H9 (cell line): ENCODE data around the gene VWF. TPM values are rescaled to one million over a fixed set of nuclear protein-coding genes. Genes with fewer than 3 reads are reported as not detected.

Source experiments
- DNase-seq: peaks from one replicate; pipeline ENCODE4 v3.0.0-alpha.2; 2017
- H2AFZ ChIP-seq: one replicate; pipeline ENCODE4 v1.6.1; 2013; ENCODE audit warnings: mild to moderate bottlenecking, low read length, control low read depth, moderate library complexity
- H2AK5ac ChIP-seq: 2 replicates; pipeline ENCODE4 v1.6.1; 2013; ENCODE audit warnings: low read length, control low read depth, mixed read lengths; ENCODE audit not compliant: insufficient read length
- H2BK120ac ChIP-seq: one replicate; pipeline ENCODE4 v1.6.1; 2013; ENCODE audit warnings: low read depth, mild to moderate bottlenecking, low read length, control low read depth, inconsistent platforms; ENCODE audit not compliant: poor library complexity, severe bottlenecking
- H2BK12ac ChIP-seq: 2 replicates; pipeline ENCODE4 v1.6.1; 2013; ENCODE audit warnings: low read length, control low read depth, mixed read lengths, low read depth; ENCODE audit not compliant: insufficient read length
- H2BK15ac ChIP-seq: 2 replicates; pipeline ENCODE4 v1.6.1; 2013; ENCODE audit warnings: low read depth, low read length, control low read depth
- H2BK20ac ChIP-seq: one replicate; pipeline ENCODE4 v1.6.1; 2013; ENCODE audit warnings: low read depth, mild to moderate bottlenecking, low read length, control low read depth, inconsistent platforms; ENCODE audit not compliant: poor library complexity, severe bottlenecking
- H2BK5ac ChIP-seq: 2 replicates; pipeline ENCODE4 v1.6.1; 2013; ENCODE audit warnings: low read length, control low read depth, mixed read lengths; ENCODE audit not compliant: insufficient read length
- H3K14ac ChIP-seq: 2 replicates; pipeline ENCODE4 v1.6.1; 2013; ENCODE audit warnings: low read length, control low read depth; ENCODE audit not compliant: insufficient read depth
- H3K18ac ChIP-seq: 2 replicates; pipeline ENCODE4 v1.6.1; 2013; ENCODE audit warnings: low read depth, mild to moderate bottlenecking, mixed read lengths, low read length, control low read depth; ENCODE audit not compliant: insufficient read length
- H3K23ac ChIP-seq: 2 replicates; pipeline ENCODE4 v1.6.1; 2013; ENCODE audit warnings: low read length, control low read depth, mixed read lengths, low read depth; ENCODE audit not compliant: insufficient read length
- H3K23me2 ChIP-seq: 2 replicates; pipeline ENCODE4 v1.6.1; 2013; ENCODE audit warnings: low read depth, mild to moderate bottlenecking, mixed read lengths, low read length, control low read depth; ENCODE audit not compliant: insufficient read length, poor library complexity, severe bottlenecking
- H3K27ac ChIP-seq: 2 replicates; pipeline ENCODE4 v1.5.1; 2013; ENCODE audit warnings: low read length, control low read depth, mixed read lengths, low read depth; ENCODE audit not compliant: insufficient read length
- H3K27me3 ChIP-seq: 2 replicates; pipeline ENCODE4 v1.6.1; 2013; ENCODE audit warnings: low read length, control low read depth, inconsistent platforms; ENCODE audit not compliant: insufficient read depth
- H3K4ac ChIP-seq: 2 replicates; pipeline ENCODE4 v1.6.1; 2013; ENCODE audit warnings: low read depth, mild to moderate bottlenecking, control low read depth, inconsistent platforms, low read length, moderate library complexity
- H3K4me1 ChIP-seq: 2 replicates; pipeline ENCODE4 v1.6.1; 2013; ENCODE audit warnings: low read length, control low read depth, inconsistent platforms; ENCODE audit not compliant: insufficient read depth
- H3K4me2 ChIP-seq: 2 replicates; pipeline ENCODE4 v1.6.1; 2013; ENCODE audit warnings: low read length, control low read depth, mixed read lengths; ENCODE audit not compliant: insufficient read length, insufficient read depth
- H3K56ac ChIP-seq: 2 replicates; pipeline ENCODE4 v1.6.1; 2013; ENCODE audit warnings: low read depth, mild to moderate bottlenecking, mixed read lengths, low read length, control low read depth; ENCODE audit not compliant: insufficient read length
- H3K79me1 ChIP-seq: 2 replicates; pipeline ENCODE4 v1.6.1; 2013; ENCODE audit warnings: low read depth, mild to moderate bottlenecking, moderate library complexity, low read length, control low read depth, inconsistent platforms; ENCODE audit not compliant: insufficient read depth, poor library complexity, severe bottlenecking
- H3K79me2 ChIP-seq: 2 replicates; pipeline ENCODE4 v1.6.1; 2013; ENCODE audit warnings: low read length, control low read depth, inconsistent platforms; ENCODE audit not compliant: insufficient read depth
- H3K9ac ChIP-seq: 2 replicates; pipeline ENCODE4 v1.6.1; 2013; ENCODE audit warnings: low read length, control low read depth, mixed read lengths; ENCODE audit not compliant: insufficient read length; ENCODE audit errors: extremely low read depth
- H3K9me3 ChIP-seq: one replicate; pipeline ENCODE4 v1.6.1; 2013; ENCODE audit warnings: low read depth, low read length, inconsistent platforms; ENCODE audit not compliant: control insufficient read depth
- H3T11ph ChIP-seq: one replicate; pipeline ENCODE4 v1.6.1; 2013; ENCODE audit warnings: mild to moderate bottlenecking, low read length, control low read depth, inconsistent platforms
- H4K20me1 ChIP-seq: one replicate; pipeline ENCODE4 v1.6.1; 2013; ENCODE audit not compliant: control insufficient read depth, insufficient read length, insufficient read depth
- H4K5ac ChIP-seq: 2 replicates; pipeline ENCODE4 v1.6.1; 2013; ENCODE audit warnings: low read depth, mild to moderate bottlenecking, mixed read lengths, low read length, control low read depth; ENCODE audit not compliant: insufficient read length
- H4K8ac ChIP-seq: replicated peaks from 2 replicates; pipeline ENCODE4 v1.6.1; 2013; ENCODE audit warnings: low read length, control low read depth, mixed read lengths, low read depth; ENCODE audit not compliant: insufficient read length
- H4K91ac ChIP-seq: 2 replicates; pipeline ENCODE4 v1.6.1; 2013; ENCODE audit warnings: low read depth, mild to moderate bottlenecking, moderate library complexity, mixed read lengths, low read length, control low read depth; ENCODE audit not compliant: insufficient read length
- H3K27ac Mint-ChIP-seq, 3 experiments: 2 replicates in 2 of 3; 3 replicates in 1 of 3; pipeline ENCODE4 v1.8.0; 2020 to 2021; ENCODE audit warnings: mixed read lengths in 3 of 3, mild to moderate bottlenecking in 1 of 3, moderate library complexity in 1 of 3
- H3K27me3 Mint-ChIP-seq: 2 replicates; pipeline ENCODE4 v1.8.0; 2021; ENCODE audit warnings: low read depth, mild to moderate bottlenecking, moderate library complexity, mixed read lengths
- H3K36me3 Mint-ChIP-seq, 3 experiments: 2 replicates in 2 of 3; 3 replicates in 1 of 3; pipeline ENCODE4 v1.8.0; 2020 to 2021; ENCODE audit warnings: low read depth in 3 of 3, mixed read lengths in 3 of 3; ENCODE audit not compliant: insufficient read depth in 1 of 3
- H3K4me1 Mint-ChIP-seq, 2 experiments: 2 replicates each; pipeline ENCODE4 v1.8.0; 2020; ENCODE audit warnings: mixed read lengths in 2 of 2
- H3K4me3 Mint-ChIP-seq, 2 experiments: 2 replicates in 1 of 2; 3 replicates in 1 of 2; pipeline ENCODE4 v1.8.0; 2020 to 2021; ENCODE audit warnings: mild to moderate bottlenecking in 2 of 2, mixed read lengths in 2 of 2, moderate library complexity in 1 of 2
- H3K9me3 Mint-ChIP-seq, 2 experiments: 2 replicates in 1 of 2; 3 replicates in 1 of 2; pipeline ENCODE4 v1.8.0; 2020; ENCODE audit warnings: mild to moderate bottlenecking in 2 of 2, mixed read lengths in 2 of 2, moderate library complexity in 1 of 2
- CTCF ChIP-seq: fragments of 200-600 bp; sonication (generic); conservative IDR thresholded peaks from 3 replicates; pipeline ENCODE4 v1.8.0; 2021; ENCODE audit warnings: antibody characterized with exemption, mild to moderate bottlenecking
- WGBS: extraction: QIAGEN DNeasy Blood & Tissue Kit; methylation state at CpG from one replicate; pipeline ENCODE4 v1.1.7; 2013; ENCODE audit warnings: missing lambda C conversion rate, low lambda C conversion rate, mixed read lengths; ENCODE audit not compliant: insufficient read length; ENCODE audit errors: extremely low coverage; 5-methylcytosine and 5-hydroxymethylcytosine counted together
- total RNA-seq: library from RNA; stranded (reverse); gene quantifications from 2 replicates; pipeline ENCODE4 v1.2.1, GENCODE V29; 2021

Gene VWF
- total RNA-seq, 1 experiment from 2014 or later: 0.17 TPM

- no peak for DNase-seq
- no peak for TF ChIP-seq CTCF
- Histone ChIP-seq H2BK120ac (no peak overlapping the region), H4K5ac (no peak overlapping the region), H2BK20ac (no peak overlapping the region), H3K4me2 (no peak overlapping the region), H3T11ph (no peak overlapping the region), H3K4me1 (no peaks in the 10 kb centered on the region), H3K56ac (no peak overlapping the region), H4K91ac (no peak overlapping the region), H3K79me2 (no peaks in the 10 kb centered on the region), H4K8ac (no peak overlapping the region), H3K4ac (no peak overlapping the region), H2BK12ac (no peak overlapping the region), H3K14ac (no peak overlapping the region), H2AFZ (no peak overlapping the region), H2BK15ac (no peak overlapping the region), H3K9me3 (no peaks in the 10 kb centered on the region), H3K18ac (no peak overlapping the region), H3K9ac (no peak overlapping the region), H3K27me3 (no peaks in the 10 kb centered on the region), H3K79me1 (no peaks in the 10 kb centered on the region), H3K23ac (no peak overlapping the region), H3K27ac (no peak overlapping the region), H3K23me2 (no peaks in the 10 kb centered on the region), H2BK5ac (no peak overlapping the region), H4K20me1 (no peaks in the 10 kb centered on the region), H2AK5ac (no peak overlapping the region)
- Mint-ChIP-seq H3K27ac (no peak overlapping the region), H3K36me3 (peaks cover 0 to under 1% (median 0%) of the 10 kb centered on the region in 3 experiments; a peak in 3 of 7 replicates), H3K4me3 (no peak overlapping the region), H3K27me3 (peaks cover 4% of the 10 kb centered on the region), H3K4me1 (peaks cover 0 to 7% of the 10 kb centered on the region in 2 experiments; a peak in 1 of 4 replicates), H3K9me3 (peaks cover 1 to 2% of the 10 kb centered on the region in 2 experiments; a peak in 2 of 5 replicates)
- no CpG with 5 or more reads among the region's 8 CpGs for WGBS
Observed at GRCh38 chr12:6032726-6033125, 91.7 kb downstream of the VWF start.
